K562 (cell line): ENCODE data around the gene KLHL29. TPM values are rescaled to one million over a fixed set of nuclear protein-coding genes. Genes with fewer than 3 reads are reported as not detected.
A peak's percentile ranks its signal among the peaks of the same experiment; 100 is the strongest.

ENCODE experiments used
- ATAC-seq: fragments of 200-7000 bp; cut with Tn5 transposase; 3 replicates; pipeline ENCODE4 v1.9.1; 2020; ENCODE audit warnings: moderate library complexity
- BruUV-seq: library from RNA; stranded (reverse); fragments of 400-500 nt; replicated peaks from 2 replicates; lab custom pipeline; 2021; lab: Mats Ljungman, UMichigan
- CTCF ChIA-PET: fragments of 300-600 bp; formaldehyde crosslinking; extraction: SDS; loops from one replicate; lab custom pipeline; 2021; ENCODE audit warnings: low intra/inter-chr PET ratio; lab: Yijun Ruan, JAX
- POLR2A ChIA-PET: fragments of 300-600, 350-650 bp; sonication (Branson Sonifier 250); formaldehyde crosslinking; extraction: SDS; loops from one replicate; lab custom pipeline; 2021; ENCODE audit warnings: antibody characterized with exemption, inconsistent platforms; lab: Yijun Ruan, JAX
- DNase-seq, 4 experiments: peaks; one replicate each; pipeline versions ENCODE4 v3.0.0 to v3.0.0-alpha.2; 2011 to 2018; ENCODE audit warnings: low spot score in 3 of 4, mixed read lengths in 3 of 4; ENCODE audit errors: extremely low read depth in 1 of 4
- FAIRE-seq: peaks from 2 replicates; lab custom pipeline; 2011; peaks lifted over from hg19 to GRCh38; lab: Jason Lieb, UNC
- H2AFZ ChIP-seq: 2 replicates; pipeline ENCODE4 v1.6.0; 2011; ENCODE audit warnings: low read depth, low read length, control low read depth, inconsistent platforms
- H3K27ac ChIP-seq: fragments of 200-600 bp; 3 replicates; pipeline ENCODE4 v1.8.0; 2011; ENCODE audit warnings: low read depth, mild to moderate bottlenecking, control low read depth, inconsistent platforms, low read length, moderate library complexity, mixed read lengths; ENCODE audit errors: extremely low read depth
- H3K27me3 ChIP-seq, 2 experiments: fragments of 300-600 bp in 1 of 2; 2 replicates in 1 of 2; 3 replicates in 1 of 2; pipeline versions ENCODE4 v1.6.0 to v1.8.0; 2011; ENCODE audit warnings: inconsistent platforms in 2 of 2, low read length in 2 of 2, mild to moderate bottlenecking in 1 of 2, mixed read lengths in 1 of 2, moderate library complexity in 1 of 2; ENCODE audit not compliant: control insufficient read depth in 2 of 2, insufficient read depth in 2 of 2
- H3K36me3 ChIP-seq: fragments of 300-600 bp; 3 replicates; pipeline ENCODE4 v1.8.0; 2011; ENCODE audit warnings: mild to moderate bottlenecking, low read length, inconsistent platforms; ENCODE audit not compliant: control insufficient read depth, insufficient read depth
- H3K4me1 ChIP-seq, 2 experiments: fragments of 200-600 bp in 1 of 2; replicated peaks in 1 of 2; 2 replicates in 1 of 2; 3 replicates in 1 of 2; pipeline versions ENCODE4 v1.5.1 to v1.8.0; 2011; ENCODE audit warnings: inconsistent platforms in 2 of 2, low read length in 2 of 2, mild to moderate bottlenecking in 1 of 2, mixed read lengths in 1 of 2, moderate library complexity in 1 of 2; ENCODE audit not compliant: control insufficient read depth in 2 of 2, insufficient read depth in 2 of 2
- H3K4me2 ChIP-seq: 2 replicates; pipeline ENCODE4 v1.6.1; 2011; ENCODE audit warnings: low read length, control low read depth, inconsistent platforms, mixed read lengths; ENCODE audit not compliant: insufficient read depth
- H3K4me3 ChIP-seq: fragments of 200-600 bp; sonication (generic), shearing (Covaris generic); 2 replicates; pipeline ENCODE4 v1.5.1; 2016; ENCODE audit warnings: control low read depth, inconsistent platforms
- H3K79me2 ChIP-seq: fragments of 200-600 bp; 3 replicates; pipeline ENCODE4 v1.8.0; 2011; ENCODE audit warnings: low read length, inconsistent platforms; ENCODE audit not compliant: control insufficient read depth, insufficient read depth
- H3K9ac ChIP-seq, 2 experiments: 2 replicates each; pipeline versions ENCODE4 v1.6.0 to v1.6.1; 2011; ENCODE audit warnings: low read depth in 2 of 2, low read length in 2 of 2, control low read depth in 1 of 2, inconsistent platforms in 1 of 2, mild to moderate bottlenecking in 1 of 2, mixed read lengths in 1 of 2; ENCODE audit not compliant: insufficient read depth in 1 of 2
- H3K9me1 ChIP-seq: one replicate; pipeline ENCODE4 v1.6.0; 2011; ENCODE audit warnings: inconsistent platforms, mild to moderate bottlenecking, low read length, moderate library complexity; ENCODE audit not compliant: control insufficient read depth, insufficient read depth
- H3K9me3 ChIP-seq: replicated peaks from 2 replicates; pipeline ENCODE4 v1.5.1; 2011; ENCODE audit warnings: low read depth, low read length, inconsistent platforms; ENCODE audit not compliant: control insufficient read depth, insufficient read depth
- H4K20me1 ChIP-seq: replicated peaks from 2 replicates; pipeline ENCODE4 v1.6.1; 2011; ENCODE audit warnings: low read length, inconsistent platforms, mixed read lengths; ENCODE audit not compliant: control insufficient read depth, insufficient read depth
- BRF1 ChIP-seq: IDR thresholded peaks from 3 replicates; pipeline ENCODE4 v1.6.1; 2011; ENCODE audit warnings: borderline replicate concordance, mild to moderate bottlenecking; ENCODE audit not compliant: insufficient read length; ENCODE audit errors: extremely low read depth
- FOXA1 ChIP-seq: fragments of 450-650 bp; IDR thresholded peaks from 2 replicates; pipeline ENCODE4 v1.6.1; 2016; ENCODE audit warnings: mild to moderate bottlenecking, borderline replicate concordance
- GATAD2B ChIP-seq: fragments of 450-650 bp; IDR thresholded peaks from 2 replicates; pipeline ENCODE4 v1.6.1; 2017; ENCODE audit warnings: mild to moderate bottlenecking, borderline replicate concordance
- HDAC2 ChIP-seq: fragments of 450-650 bp; IDR thresholded peaks from 2 replicates; pipeline ENCODE4 v1.6.1; 2016; ENCODE audit warnings: mild to moderate bottlenecking
- NFIC ChIP-seq: fragments of 450-650 bp; IDR thresholded peaks from 2 replicates; pipeline ENCODE4 v1.6.1; 2017; ENCODE audit warnings: mild to moderate bottlenecking, inconsistent platforms
- PPARD ChIP-seq: fragments of 250-450 bp; sonication (Bioruptor Pico); IDR thresholded peaks from 2 replicates; pipeline ENCODE4 v1.8.0; 2022; ENCODE audit warnings: inconsistent platforms, mild to moderate bottlenecking, moderate library complexity
- PTRF ChIP-seq: fragments of 450-650 bp; IDR thresholded peaks from 2 replicates; pipeline ENCODE4 v1.6.1; 2016; ENCODE audit warnings: mild to moderate bottlenecking, missing genetic modification characterization, missing compliant biosample characterization
- TAF9B ChIP-seq: fragments of 450-650 bp; IDR thresholded peaks from 2 replicates; pipeline ENCODE4 v1.6.1; 2018; ENCODE audit warnings: mild to moderate bottlenecking; ENCODE audit not compliant: partially characterized antibody
- ZNF766 ChIP-seq: fragments of 200-800 bp; sonication (Bioruptor generic); conservative IDR thresholded peaks from 2 replicates; pipeline ENCODE4 v1.6.1; 2016; ENCODE audit warnings: missing genetic modification characterization, missing compliant biosample characterization
- WGBS: fragments of 100-300 bp; shearing (Covaris generic); methylation state at CpG from one replicate; pipeline ENCODE4 v1.1.6; 2016; ENCODE audit warnings: low coverage, mixed read lengths; ENCODE audit not compliant: insufficient coverage; ENCODE audit errors: missing lambda C conversion rate; 5-methylcytosine and 5-hydroxymethylcytosine counted together
- in situ Hi-C: fragments of 300-500 bp; cut with MboI; formaldehyde crosslinking; loops from 4 replicates; pipeline ENCODE4 v1.15.0; 2018; ENCODE audit warnings: inconsistent platforms, mixed read lengths
- intact Hi-C: fragments of 100-400 bp; cut with micrococcal nuclease; formaldehyde crosslinking; loops from 2 replicates; pipeline ENCODE4 v1.14.2; 2022
- polyA plus RNA-seq, 8 experiments: library from polyadenylated mRNA; depleted of rRNA in 4 of 8; stranded (reverse) in 5 of 8; unstranded in 3 of 8; fragments of >200 nt; fragmentation: Nextera tagmentation in 2 of 8; fragmentation: Illumina TruSeq in 1 of 8; extraction: Ambion mirVana in 2 of 8; extraction: Trizol in 1 of 8; gene quantifications; 2 replicates each; pipeline versions ENCODE4 v1.2.1 to v1.2.3, GENCODE V29; 2011 to 2014; ENCODE audit warnings: inconsistent platforms in 1 of 8, missing spikeins in 1 of 8
- total RNA-seq, 7 experiments: library from RNA; depleted of rRNA in 6 of 7; stranded (reverse); fragments of >200 nt in 6 of 7; fragmentation: Illumina TruSeq in 2 of 7; extraction: Trizol in 2 of 7; gene quantifications; 2 replicates each; pipeline versions ENCODE4 v1.2.1 to v1.2.3, GENCODE V29; 2011 to 2021; ENCODE audit warnings: low replicate concordance in 1 of 7

KLHL29 gene
- total and polyA plus RNA-seq, 9 of the 15 experiments (the other 6 are each of a cell fraction or from before 2014, with no cell fraction given) = 0.03 to 0.31 (median 0.08) TPM; not detected in 1

DNA sequence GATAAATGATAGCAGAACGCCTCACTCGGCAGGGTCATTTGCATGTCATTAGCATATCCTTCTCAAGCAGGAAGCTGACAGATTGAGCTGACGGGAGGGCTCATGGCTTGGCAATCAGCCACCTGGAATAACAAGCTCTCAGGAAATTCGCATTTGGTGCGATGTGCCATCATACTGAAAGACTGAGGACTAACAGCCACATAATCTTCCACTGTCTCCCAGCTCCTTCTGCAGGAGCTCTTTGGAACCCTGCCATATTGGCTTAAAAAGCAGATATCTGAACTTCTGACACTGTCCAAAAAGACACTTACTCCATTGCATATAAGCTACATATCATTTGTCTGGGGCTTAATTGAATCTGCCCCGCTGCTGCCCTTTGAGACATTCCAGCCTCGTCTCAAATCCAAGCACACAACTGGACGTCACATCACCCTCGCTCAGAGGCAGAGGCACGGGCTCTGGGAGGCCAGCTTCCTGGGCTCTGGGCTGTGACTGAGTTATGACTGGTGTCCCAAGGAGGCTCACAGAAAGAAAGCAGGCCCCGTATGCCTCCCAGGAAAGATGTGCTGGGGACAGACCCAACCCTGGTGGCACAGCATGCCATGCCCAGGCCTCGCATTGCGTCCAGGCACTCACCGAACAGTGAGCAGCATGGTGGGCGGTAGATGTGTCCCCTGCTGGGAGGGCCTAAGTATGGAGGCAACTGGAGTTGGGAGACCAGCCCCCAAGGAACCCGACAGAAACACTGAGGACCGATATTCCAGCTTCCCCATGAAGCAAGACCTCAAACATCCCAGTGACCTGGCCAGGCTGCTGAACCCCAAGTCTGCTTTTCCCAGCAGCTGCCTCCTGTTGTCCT is 314.0 kb downstream of the KLHL29 start:
- no peak for DNase-seq
- no peaks in the 10 kb centered on the region for H3K9me3 ChIP-seq
- CTCF ChIA-PET = no interaction called here
- in situ Hi-C loops (no loop called here), intact Hi-C loops (no loop called here)
- FAIRE-seq = no peak
- POLR2A ChIA-PET = interaction anchor here (0.6 kb wide), 1 partner anchor 188 kb away, joined by 3 read pairs; no protein-coding TSS in a partner anchor
- no peak for ATAC-seq
- H2AFZ ChIP-seq = no peak overlapping the region
- BruUV-seq = no TSS peak
- no peaks in the 10 kb centered on the region; the same call in 1 of the 2 replicates for H4K20me1 ChIP-seq
- no peaks in the 10 kb centered on the region for H3K4me1 ChIP-seq
- WGBS = 33% methylated on average over 17 of the region's 17 CpGs
- no peaks in the 10 kb centered on the region for H3K9me1 ChIP-seq
- no peak overlapping the region for H3K4me3 ChIP-seq
- H3K36me3 ChIP-seq = no peaks in the 10 kb centered on the region
- peak; percentile 45; the same call in 1 of the 2 replicates for TF ChIP-seq NFIC
- no peak for TF ChIP-seq PPARD (CRISPR knock-in tag)
- H3K79me2 ChIP-seq = no peaks in the 10 kb centered on the region
- peaks cover 2 to 37% of the 10 kb centered on the region in 2 experiments; a peak in 3 of 5 replicates for H3K27me3 ChIP-seq
- H3K4me2 ChIP-seq = no peak overlapping the region
- no peak overlapping the region for H3K27ac ChIP-seq
- no peak overlapping the region; a peak in 1 of 4 replicates for H3K9ac ChIP-seq

DNA sequence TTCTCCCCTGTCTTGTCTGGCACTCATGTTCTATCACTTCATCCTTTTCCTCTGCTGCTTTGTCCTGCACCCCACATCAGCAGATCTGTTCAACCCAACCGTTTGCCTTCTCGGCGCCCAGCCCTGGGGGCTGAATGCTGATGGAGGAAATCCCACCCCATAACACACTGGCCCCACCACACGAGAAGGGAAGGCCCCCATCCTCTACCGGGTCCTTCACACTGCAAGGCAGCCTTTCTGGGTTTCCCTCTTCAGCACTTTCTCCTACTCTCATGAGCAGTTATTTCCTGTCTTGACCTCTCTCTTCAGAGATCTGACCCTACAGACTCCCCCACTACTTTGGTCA is 314.6 kb downstream of the KLHL29 start:
- ATAC-seq (no peak), FAIRE-seq (no peak), DNase-seq (no peak)
- Histone ChIP-seq H3K79me2 (no peaks in the 10 kb centered on the region), H3K9me1 (no peaks in the 10 kb centered on the region), H3K36me3 (no peaks in the 10 kb centered on the region), H3K9me3 (no peaks in the 10 kb centered on the region), H4K20me1 (no peaks in the 10 kb centered on the region; the same call in 1 of the 2 replicates), H3K9ac (no peak overlapping the region), H3K27ac (no peak overlapping the region), H2AFZ (no peak overlapping the region), H3K27me3 (peaks cover 2 to 31% of the 10 kb centered on the region in 2 experiments; a peak in 3 of 5 replicates), H3K4me3 (no peak overlapping the region), H3K4me2 (no peak overlapping the region), H3K4me1 (no peaks in the 10 kb centered on the region)
- BruUV-seq = no TSS peak
- intact Hi-C loops = no loop called here
- TF ChIP-seq PTRF (tag) (no peak), FOXA1 (no peak), ZNF766 (CRISPR knock-in tag) (no peak), TAF9B (no peak), HDAC2 (no peak), BRF1 (no peak), GATAD2B (no peak)
- in situ Hi-C loops = no loop called here
- ChIA-PET CTCF (no interaction called here), POLR2A (no interaction called here)
- WGBS = 20% methylated on average over 3 of the region's 5 CpGs
